VCaP (cell line): ENCODE measurements around the gene BRINP3.

ENCODE experiments used
- H3K27ac ChIP-seq: fragments of 450-650 bp; 2 replicates; pipeline ENCODE4 v1.5.1; 2017
- CTCF ChIP-seq: fragments of 450-650 bp; conservative IDR thresholded peaks from 2 replicates; pipeline ENCODE4 v1.5.1; 2017; ENCODE audit warnings: mild to moderate bottlenecking, moderate library complexity

BRINP3 gene

GRCh38 chr1:190480231-190480630 lies 2.6 kb upstream of the BRINP3 start:
- H3K27ac ChIP-seq: no peak overlapping the region; the same call in 1 of the 2 replicates
- TF ChIP-seq CTCF: no peak

GRCh38 chr1:190479516-190479915 lies 1.9 kb upstream of the BRINP3 start:
- H3K27ac ChIP-seq: peak overlapping the region; percentile 90
- peak; percentile 22 for TF ChIP-seq CTCF

- TF ChIP-seq CTCF: no peak
- H3K27ac ChIP-seq: peak overlapping the region; percentile 90
Measured at GRCh38 chr1:190479050-190479397, 1.4 kb upstream of the BRINP3 start.

GRCh38 chr1:190478149-190479049 lies 735 bp upstream of the BRINP3 start:
- peak overlapping the region; percentile 90 for H3K27ac ChIP-seq
- peak; percentile 23; the same call in 1 of the 2 replicates for TF ChIP-seq CTCF

GRCh38 chr1:190476806-190477205 lies 858 bp downstream of the BRINP3 start:
- no peak for TF ChIP-seq CTCF

GRCh38 chr1:190476321-190476720 lies 1.3 kb downstream of the BRINP3 start:
- peak overlapping the region; percentile 90; the same call in 1 of the 2 replicates for H3K27ac ChIP-seq
- TF ChIP-seq CTCF: no peak

More at GRCh38 chr1:190476806-190477205, 858 bp downstream of the BRINP3 start:
- H3K27ac ChIP-seq: peak overlapping the region; percentile 90

GRCh38 chr1:190475421-190476141 lies 2.1 kb downstream of the BRINP3 start:
- 0 out of 2 replicates have a peak overlapping the region, but pooled peaks have one; percentile 90 for H3K27ac ChIP-seq
- TF ChIP-seq CTCF: no peak
